Prostate gland (tissue), 2 donors: ENCODE data around the gene SPNS3. TPM values are rescaled to one million over a fixed set of nuclear protein-coding genes. Genes with fewer than 3 reads are reported as not detected.
A peak's percentile ranks its signal among the peaks of the same experiment; 100 is the strongest.

ENCODE experiments used
- DNase-seq: peaks from one replicate; pipeline ENCODE4 v3.0.0-alpha.2; 2019; ENCODE audit warnings: low spot score
- H3K27ac ChIP-seq, 2 donors: fragments of 200-600 bp; sonication (generic); 2 replicates each; pipeline ENCODE4 v1.5.1; 2017 to 2019
- H3K27me3 ChIP-seq: fragments of 200-600 bp; sonication (generic); replicated peaks from 2 replicates; pipeline ENCODE4 v1.5.1; 2019; ENCODE audit not compliant: insufficient read depth
- H3K36me3 ChIP-seq, 2 donors: fragments of 200-600 bp; sonication (generic); 1 replicate in 1 of 2; 2 replicates in 1 of 2; pipeline versions ENCODE4 v1.5.1 to v1.8.1; 2017 to 2019
- H3K4me1 ChIP-seq: fragments of 200-600 bp; sonication (generic); replicated peaks from 2 replicates; pipeline ENCODE4 v1.5.1; 2019
- H3K4me3 ChIP-seq, 2 donors: fragments of 200-600 bp; sonication (generic); 2 replicates each; pipeline ENCODE4 v1.5.1; 2017 to 2019
- H3K9me3 ChIP-seq: fragments of 200-600 bp; sonication (generic); 2 replicates; pipeline ENCODE4 v1.5.1; 2017
- POLR2A ChIP-seq: fragments of 450-650 bp; IDR thresholded peaks from one replicate; pipeline ENCODE4 v1.6.1; 2016; ENCODE audit warnings: antibody characterized with exemption, mild to moderate bottlenecking
- POLR2AphosphoS5 ChIP-seq: sonication (generic); formaldehyde crosslinking; IDR thresholded peaks from one replicate; pipeline ENCODE4 v1.6.1; 2017; ENCODE audit warnings: antibody characterized with exemption
- WGBS: methylation state at CpG from one replicate; pipeline ENCODE4 v1.1.5; 2018; 5-methylcytosine and 5-hydroxymethylcytosine counted together
- intact Hi-C: fragments of 100-400 bp; cut with DNase I; formaldehyde crosslinking; loops from one replicate; pipeline ENCODE4 v1.14.2; 2022
- total RNA-seq, 2 donors: library from RNA; depleted of rRNA; stranded (reverse); fragments of >200 nt; gene quantifications; one replicate each; pipeline ENCODE4 v1.1.0, GENCODE V29; 2016
- TF ChIP-seq, protein P1 (sequence below), 4 experiments: fragments of 200-600 bp in 2 of 4; fragments of 450-650 bp in 2 of 4; sonication (generic) in 2 of 4; IDR thresholded peaks; 1 replicate in 3 of 4; 2 replicates in 1 of 4; pipeline ENCODE4 v1.5.1; 2016 to 2019; ENCODE audit warnings: antibody characterized with exemption in 4 of 4, mild to moderate bottlenecking in 2 of 4, moderate library complexity in 2 of 4

Gene SPNS3
- total RNA-seq, 2 donors from 2014 or later = 0.50 TPM; not detected in 1

DNA sequence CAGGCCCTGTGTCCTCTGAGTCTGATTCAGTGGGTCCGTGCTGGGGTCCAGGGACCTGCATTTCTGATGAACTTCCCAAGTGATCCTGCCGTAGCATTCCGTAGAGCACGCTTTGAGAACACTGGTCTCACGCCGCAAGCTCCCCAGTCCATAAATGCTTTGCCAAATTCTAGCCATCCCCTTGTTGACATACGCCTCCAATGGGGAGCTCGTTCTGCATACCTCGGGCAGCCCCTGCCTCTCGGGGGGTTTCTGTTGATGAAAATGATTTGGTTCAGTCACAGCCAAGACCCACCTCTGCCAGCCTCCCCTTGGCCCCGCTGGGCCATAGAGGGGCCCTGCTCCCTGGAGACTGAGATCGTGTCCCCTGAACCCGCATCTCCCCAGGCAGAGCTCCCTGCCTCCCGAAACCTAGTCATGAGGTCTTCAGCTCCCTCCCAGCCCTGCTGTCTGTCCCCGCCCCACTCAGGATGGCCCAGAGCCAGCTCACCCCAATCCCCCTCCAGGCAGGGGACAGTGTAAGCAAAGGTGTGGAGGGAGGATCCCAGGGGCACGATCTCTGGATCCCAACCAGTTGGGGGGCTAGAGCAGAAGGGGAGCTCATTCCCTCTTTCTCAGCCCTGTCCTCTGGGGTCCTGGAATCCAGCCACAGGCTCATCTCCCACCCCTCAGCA, 48.7 kb downstream of the SPNS3 start:
- no peak overlapping the region for H3K27ac ChIP-seq
- WGBS = 81% methylated on average over 16 of the region's 16 CpGs
- H3K27me3 ChIP-seq = no peaks in the 10 kb centered on the region
- H3K36me3 ChIP-seq = no peaks in the 10 kb centered on the region
- H3K4me3 ChIP-seq = no peak overlapping the region
- TF ChIP-seq, protein P1, sequence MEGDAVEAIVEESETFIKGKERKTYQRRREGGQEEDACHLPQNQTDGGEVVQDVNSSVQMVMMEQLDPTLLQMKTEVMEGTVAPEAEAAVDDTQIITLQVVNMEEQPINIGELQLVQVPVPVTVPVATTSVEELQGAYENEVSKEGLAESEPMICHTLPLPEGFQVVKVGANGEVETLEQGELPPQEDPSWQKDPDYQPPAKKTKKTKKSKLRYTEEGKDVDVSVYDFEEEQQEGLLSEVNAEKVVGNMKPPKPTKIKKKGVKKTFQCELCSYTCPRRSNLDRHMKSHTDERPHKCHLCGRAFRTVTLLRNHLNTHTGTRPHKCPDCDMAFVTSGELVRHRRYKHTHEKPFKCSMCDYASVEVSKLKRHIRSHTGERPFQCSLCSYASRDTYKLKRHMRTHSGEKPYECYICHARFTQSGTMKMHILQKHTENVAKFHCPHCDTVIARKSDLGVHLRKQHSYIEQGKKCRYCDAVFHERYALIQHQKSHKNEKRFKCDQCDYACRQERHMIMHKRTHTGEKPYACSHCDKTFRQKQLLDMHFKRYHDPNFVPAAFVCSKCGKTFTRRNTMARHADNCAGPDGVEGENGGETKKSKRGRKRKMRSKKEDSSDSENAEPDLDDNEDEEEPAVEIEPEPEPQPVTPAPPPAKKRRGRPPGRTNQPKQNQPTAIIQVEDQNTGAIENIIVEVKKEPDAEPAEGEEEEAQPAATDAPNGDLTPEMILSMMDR (IDR thresholded peaks at IDR 0.05) = no peak
- no peak for TF ChIP-seq POLR2A
- no peaks in the 10 kb centered on the region for H3K4me1 ChIP-seq
- intact Hi-C loops = no loop called here
- no peaks in the 10 kb centered on the region for H3K9me3 ChIP-seq
- DNase-seq = no peak

- Histone ChIP-seq H3K36me3 (no peaks in the 10 kb centered on the region), H3K4me3 (no peak overlapping the region), H3K27ac (no peak overlapping the region), H3K27me3 (no peaks in the 10 kb centered on the region), H3K9me3 (no peaks in the 10 kb centered on the region), H3K4me1 (no peaks in the 10 kb centered on the region)
- DNase-seq = no peak
- WGBS = 57% methylated on average over 12 of the region's 13 CpGs
- intact Hi-C loops = no loop called here
- TF ChIP-seq POLR2AphosphoS5 (no peak), POLR2A (peak; percentile 12)
- TF ChIP-seq, protein P1 (IDR thresholded peaks at IDR 0.05) = no peak
Measured at GRCh38 chr17:4483012-4483840, 49.5 kb downstream of the SPNS3 start.

GRCh38 chr17:4485676-4486646, 52.2 kb downstream of the SPNS3 start:
- Histone ChIP-seq H3K4me3 (no peak overlapping the region), H3K9me3 (no peaks in the 10 kb centered on the region), H3K27me3 (no peaks in the 10 kb centered on the region), H3K4me1 (no peaks in the 10 kb centered on the region), H3K27ac (no peak overlapping the region), H3K36me3 (no peaks in the 10 kb centered on the region)
- TF ChIP-seq POLR2A = no peak
- TF ChIP-seq, protein P1 (IDR thresholded peaks at IDR 0.05) = no peak
- no peak for TF ChIP-seq POLR2AphosphoS5
- 93% methylated on average over 28 of the region's 31 CpGs for WGBS
- no peak for DNase-seq
- intact Hi-C loops = no loop called here

DNA sequence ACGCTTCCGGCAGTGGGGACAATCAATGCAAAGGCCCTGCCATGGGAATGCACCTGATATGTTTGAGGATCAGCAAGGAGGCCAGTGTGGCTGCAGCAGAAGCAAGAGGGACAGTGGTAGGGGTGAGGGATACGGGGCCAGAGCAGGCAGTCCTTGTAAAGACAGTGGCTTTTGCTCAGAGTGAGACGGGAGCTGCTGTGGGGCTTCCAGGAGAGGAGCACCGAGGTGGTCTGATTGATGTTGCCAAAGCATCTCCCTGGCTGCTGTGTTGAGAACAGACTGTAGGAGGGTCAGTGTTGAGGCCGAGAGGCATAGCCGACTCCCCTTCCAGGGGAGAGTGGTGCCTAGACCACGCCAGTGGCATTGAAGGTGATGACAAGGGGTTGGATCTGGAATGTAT, 53.6 kb downstream of the SPNS3 start:
- Histone ChIP-seq H3K27ac (no peak overlapping the region), H3K4me3 (no peak overlapping the region), H3K36me3 (no peaks in the 10 kb centered on the region), H3K27me3 (no peaks in the 10 kb centered on the region), H3K4me1 (no peaks in the 10 kb centered on the region), H3K9me3 (no peaks in the 10 kb centered on the region)
- WGBS = 91% methylated on average over 8 of the region's 8 CpGs
- intact Hi-C loops = no loop called here
- DNase-seq = no peak
- TF ChIP-seq, protein P1 (IDR thresholded peaks at IDR 0.05) = no peak
- TF ChIP-seq POLR2AphosphoS5 (no peak), POLR2A (no peak)
